22Rv1 (cell line): ENCODE data around the gene PXYLP1.

Source experiments
- ZFX ChIP-seq: fragments of 450-650 bp; IDR thresholded peaks from 2 replicates; pipeline ENCODE4 v1.6.1; 2017; ENCODE audit warnings: antibody characterized with exemption, borderline replicate concordance
- TF ChIP-seq, protein P1 (sequence below): fragments of 450-650 bp; IDR thresholded peaks from 2 replicates; pipeline ENCODE4 v1.5.1; 2017; ENCODE audit warnings: mild to moderate bottlenecking

- TF ChIP-seq, protein P1, sequence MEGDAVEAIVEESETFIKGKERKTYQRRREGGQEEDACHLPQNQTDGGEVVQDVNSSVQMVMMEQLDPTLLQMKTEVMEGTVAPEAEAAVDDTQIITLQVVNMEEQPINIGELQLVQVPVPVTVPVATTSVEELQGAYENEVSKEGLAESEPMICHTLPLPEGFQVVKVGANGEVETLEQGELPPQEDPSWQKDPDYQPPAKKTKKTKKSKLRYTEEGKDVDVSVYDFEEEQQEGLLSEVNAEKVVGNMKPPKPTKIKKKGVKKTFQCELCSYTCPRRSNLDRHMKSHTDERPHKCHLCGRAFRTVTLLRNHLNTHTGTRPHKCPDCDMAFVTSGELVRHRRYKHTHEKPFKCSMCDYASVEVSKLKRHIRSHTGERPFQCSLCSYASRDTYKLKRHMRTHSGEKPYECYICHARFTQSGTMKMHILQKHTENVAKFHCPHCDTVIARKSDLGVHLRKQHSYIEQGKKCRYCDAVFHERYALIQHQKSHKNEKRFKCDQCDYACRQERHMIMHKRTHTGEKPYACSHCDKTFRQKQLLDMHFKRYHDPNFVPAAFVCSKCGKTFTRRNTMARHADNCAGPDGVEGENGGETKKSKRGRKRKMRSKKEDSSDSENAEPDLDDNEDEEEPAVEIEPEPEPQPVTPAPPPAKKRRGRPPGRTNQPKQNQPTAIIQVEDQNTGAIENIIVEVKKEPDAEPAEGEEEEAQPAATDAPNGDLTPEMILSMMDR, result no peak
- TF ChIP-seq ZFX, result no peak
These were observed 8.7 kb downstream of the PXYLP1 start for GRCh38 chr3:141240286-141240685.
